GM23338 (cell line): Measurements from ENCODE around the gene SNAP25. TPM values are rescaled to one million over a fixed set of nuclear protein-coding genes. Genes with fewer than 3 reads are reported as not detected.

ENCODE experiments used
- ATAC-seq: fragments of 200-7000 bp; cut with Tn5 transposase; 3 replicates; pipeline ENCODE4 v1.9.1; 2020
- DNase-seq: peaks from one replicate; pipeline ENCODE4 v3.0.0-alpha.2; 2015; ENCODE audit warnings: low spot score
- H2AFZ ChIP-seq: fragments of 200-600 bp; sonication (generic); 2 replicates; pipeline ENCODE4 v1.8.0; 2016; ENCODE audit warnings: antibody characterized with exemption, mild to moderate bottlenecking, moderate library complexity
- H3F3A ChIP-seq: fragments of 200-600 bp; sonication (generic); replicated peaks from 2 replicates; pipeline ENCODE4 v1.8.0; 2017; ENCODE audit warnings: antibody characterized with exemption, mixed run types, low read depth
- H3K27ac ChIP-seq: fragments of 200-600 bp; sonication (generic); 2 replicates; pipeline ENCODE4 v1.6.1; 2016; ENCODE audit warnings: low read depth
- H3K27me3 ChIP-seq: fragments of 200-600 bp; sonication (generic); 2 replicates; pipeline ENCODE4 v1.8.0; 2016; ENCODE audit warnings: mild to moderate bottlenecking, mixed run types, moderate library complexity; ENCODE audit not compliant: insufficient read depth
- H3K36me3 ChIP-seq: fragments of 200-600 bp; sonication (generic); 2 replicates; pipeline ENCODE4 v1.8.0; 2016; ENCODE audit warnings: mild to moderate bottlenecking; ENCODE audit not compliant: insufficient read depth
- H3K4me1 ChIP-seq: fragments of 200-600 bp; sonication (generic); 2 replicates; pipeline ENCODE4 v1.8.0; 2016; ENCODE audit warnings: mild to moderate bottlenecking, moderate library complexity; ENCODE audit not compliant: insufficient read depth
- H3K4me2 ChIP-seq: fragments of 200-600 bp; sonication (generic); 2 replicates; pipeline ENCODE4 v1.7.1; 2017; ENCODE audit warnings: mixed run types
- H3K4me3 ChIP-seq: fragments of 200-600 bp; sonication (generic); 2 replicates; pipeline ENCODE4 v1.6.1; 2016; ENCODE audit warnings: mixed run types
- H3K79me2 ChIP-seq: fragments of 200-600 bp; sonication (generic); replicated peaks from 2 replicates; pipeline ENCODE4 v1.8.0; 2017; ENCODE audit warnings: mild to moderate bottlenecking; ENCODE audit not compliant: insufficient read depth
- H3K9me2 ChIP-seq: fragments of 200-600 bp; sonication (generic); 2 replicates; pipeline ENCODE4 v1.8.0; 2017; ENCODE audit not compliant: insufficient read depth
- H4K20me1 ChIP-seq: fragments of 200-600 bp; sonication (generic); replicated peaks from 2 replicates; pipeline ENCODE4 v1.8.0; 2017; ENCODE audit warnings: mild to moderate bottlenecking; ENCODE audit not compliant: insufficient read depth
- H3K27ac Mint-ChIP-seq: 2 replicates; pipeline ENCODE4 v1.8.0; 2020; ENCODE audit warnings: inconsistent platforms, mild to moderate bottlenecking, moderate library complexity, mixed read lengths
- H3K27me3 Mint-ChIP-seq: 3 replicates; pipeline ENCODE4 v1.8.0; 2022; ENCODE audit warnings: low read depth, mild to moderate bottlenecking, moderate library complexity, mixed read lengths, inconsistent platforms; ENCODE audit not compliant: insufficient read depth, poor library complexity
- H3K36me3 Mint-ChIP-seq: 3 replicates; pipeline ENCODE4 v1.8.0; 2021; ENCODE audit warnings: low read depth, mild to moderate bottlenecking, inconsistent platforms, moderate library complexity, mixed read lengths
- H3K4me1 Mint-ChIP-seq: 3 replicates; pipeline ENCODE4 v1.8.0; 2020; ENCODE audit warnings: mild to moderate bottlenecking, inconsistent platforms, mixed read lengths
- H3K4me3 Mint-ChIP-seq: 3 replicates; pipeline ENCODE4 v1.8.0; 2021; ENCODE audit warnings: moderate library complexity, mild to moderate bottlenecking, inconsistent platforms, mixed read lengths
- H3K9me3 Mint-ChIP-seq: 3 replicates; pipeline ENCODE4 v1.8.0; 2020; ENCODE audit warnings: moderate library complexity, mild to moderate bottlenecking, inconsistent platforms, mixed read lengths
- CTCF ChIP-seq, 2 experiments: fragments of 200-600 bp in 1 of 2; sonication (generic) in 1 of 2; conservative IDR thresholded peaks; 2 replicates each; pipeline versions ENCODE4 v1.5.1 to v1.6.1; 2016 to 2017; ENCODE audit warnings: antibody characterized with exemption in 2 of 2, low read depth in 2 of 2, mild to moderate bottlenecking in 2 of 2, moderate library complexity in 1 of 2
- ETS1 ChIP-seq: IDR thresholded peaks from 2 replicates; pipeline ENCODE4 v1.6.1; 2016; ENCODE audit warnings: antibody characterized with exemption
- EZH2 ChIP-seq: fragments of 200-600 bp; sonication (generic); IDR thresholded peaks from one replicate; pipeline ENCODE4 v1.8.0; 2017; ENCODE audit warnings: antibody characterized with exemption, mild to moderate bottlenecking, low read depth; ENCODE audit not compliant: unreplicated experiment
- NANOG ChIP-seq: IDR thresholded peaks from 2 replicates; pipeline ENCODE4 v1.6.1; 2016; ENCODE audit warnings: antibody characterized with exemption, borderline replicate concordance
- POLR2AphosphoS5 ChIP-seq: IDR thresholded peaks from 2 replicates; pipeline ENCODE4 v1.6.1; 2016; ENCODE audit warnings: antibody characterized with exemption, low read depth
- STAT1 ChIP-seq: IDR thresholded peaks from one replicate; pipeline ENCODE4 v1.6.1; 2016; ENCODE audit warnings: antibody characterized with exemption; ENCODE audit not compliant: unreplicated experiment
- ZNF114 ChIP-seq: fragments of 250-450 bp; sonication (Bioruptor Pico); IDR thresholded peaks from 2 replicates; pipeline ENCODE4 v1.5.0; 2020; ENCODE audit warnings: mild to moderate bottlenecking, moderate library complexity
- ZNF331 ChIP-seq: fragments of 250-450 bp; sonication (Bioruptor Pico); IDR thresholded peaks from 2 replicates; pipeline ENCODE4 v1.5.0; 2020; ENCODE audit warnings: low read depth, mild to moderate bottlenecking, moderate library complexity
- ZNF462 ChIP-seq: fragments of 250-450 bp; sonication (Bioruptor Pico); IDR thresholded peaks from 2 replicates; pipeline ENCODE4 v1.5.0; 2020; ENCODE audit warnings: mild to moderate bottlenecking, moderate library complexity
- polyA plus RNA-seq: library from polyadenylated mRNA; unstranded; fragments of >200 nt; fragmentation: Nextera tagmentation; extraction: Ambion mirVana; gene quantifications from 2 replicates; pipeline ENCODE4 v1.2.1, GENCODE V29; 2016
- total RNA-seq: library from RNA; depleted of rRNA; stranded (reverse); fragments of >200 nt; shearing (Covaris generic); gene quantifications from 2 replicates; pipeline ENCODE4 v1.2.3, GENCODE V29; 2014

The SNAP25 gene
- total and polyA plus RNA-seq, 2 experiments from 2014 or later = 0.82 to 1.3 TPM

- H3K79me2 ChIP-seq = no peaks in the 10 kb centered on the region
- peak overlapping the region; percentile 38 for H3K4me3 ChIP-seq
- DNase-seq = peak; percentile 7
- no peak overlapping the region for H3K27ac ChIP-seq
- H3K27ac Mint-ChIP-seq = no peak overlapping the region
- H4K20me1 ChIP-seq = no peaks in the 10 kb centered on the region
- H3K4me1 ChIP-seq = peaks cover 52% of the 10 kb centered on the region
- H2AFZ ChIP-seq = no peak overlapping the region
- peaks cover 43% of the 10 kb centered on the region for H3K4me1 Mint-ChIP-seq
- H3K9me3 Mint-ChIP-seq = 0 out of 3 replicates have a peak, but pooled peaks cover 3% of the 10 kb centered on the region
- TF ChIP-seq CTCF (conservative IDR thresholded peaks at IDR 0.05; ENCODE audit: low read depth in 2 of 2) (no peak), NANOG (peak; percentile 87)
- H3K27me3 ChIP-seq = peaks cover 25% of the 10 kb centered on the region
- peak overlapping the region; percentile 68 for H3K4me2 ChIP-seq
- no peaks in the 10 kb centered on the region for H3K36me3 Mint-ChIP-seq
- H3K36me3 ChIP-seq = no peaks in the 10 kb centered on the region
- peaks cover 8% of the 10 kb centered on the region for H3K27me3 Mint-ChIP-seq
- H3F3A ChIP-seq = peaks cover 3% of the 10 kb centered on the region; the same call in 1 of the 2 replicates
- H3K9me2 ChIP-seq = peaks cover 7% of the 10 kb centered on the region; the same call in 1 of the 2 replicates
- peak overlapping the region; percentile 54 for H3K4me3 Mint-ChIP-seq
- peak; percentile 62 for ATAC-seq
These were observed 82.2 kb downstream of the SNAP25 start for GRCh38 chr20:10300582-10301446.

- DNase-seq (no peak), ATAC-seq (no peak)
- Histone ChIP-seq H3K36me3 (no peaks in the 10 kb centered on the region), H3K4me2 (no peak overlapping the region), H3K4me1 (peaks cover 37% of the 10 kb centered on the region), H2AFZ (no peak overlapping the region), H3K79me2 (no peaks in the 10 kb centered on the region), H3K9me2 (no peaks in the 10 kb centered on the region; the same call in 1 of the 2 replicates), H3F3A (peaks cover 3% of the 10 kb centered on the region; the same call in 1 of the 2 replicates), H3K27me3 (peaks cover 25% of the 10 kb centered on the region), H3K27ac (no peak overlapping the region), H3K4me3 (no peak overlapping the region), H4K20me1 (no peaks in the 10 kb centered on the region)
- Mint-ChIP-seq H3K9me3 (no peaks in the 10 kb centered on the region), H3K36me3 (no peaks in the 10 kb centered on the region), H3K4me3 (no peak overlapping the region), H3K27ac (no peak overlapping the region), H3K4me1 (peaks cover 31% of the 10 kb centered on the region), H3K27me3 (peaks cover 8% of the 10 kb centered on the region)
- TF ChIP-seq STAT1 (no peak), ZNF331 (CRISPR knock-in tag) (no peak), ZNF114 (no peak), ETS1 (no peak), EZH2 (no peak), POLR2AphosphoS5 (no peak), ZNF462 (CRISPR knock-in tag) (no peak)
These were observed 85.2 kb downstream of the SNAP25 start for GRCh38 chr20:10303852-10304251.
